ENCODE data around the gene SYNE2.
"Not testable (repeated sequence)": the region's sequence is repeated elsewhere in the genome, so short reads cannot be mapped to it uniquely, and the experiment has no call there.

DNA sequence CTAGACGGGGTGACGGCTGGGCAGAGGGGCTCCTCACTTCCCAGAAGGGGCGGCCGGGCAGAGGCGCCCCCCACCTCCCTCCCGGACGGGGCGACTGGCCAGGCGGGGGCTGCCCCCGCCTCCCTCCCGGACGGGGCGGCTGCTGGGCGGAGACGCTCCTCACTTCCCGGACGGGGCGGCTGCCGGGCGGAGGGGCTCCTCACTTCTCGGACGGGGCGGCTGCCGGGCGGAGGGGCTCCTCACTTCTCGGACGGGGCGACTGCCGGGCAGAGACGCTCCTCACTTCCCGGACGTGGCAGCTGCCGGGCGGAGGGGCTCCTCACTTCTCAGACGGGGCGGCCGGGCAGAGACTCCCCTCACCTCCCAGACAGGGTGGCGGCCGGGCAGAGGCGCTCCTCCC lies 330.1 kb downstream of the SYNE2 start:
- not testable (repeated sequence) for TF ChIP-seq EP300 (IDR thresholded peaks at IDR 0.05; ENCODE audit: borderline replicate concordance in 1 of 2, low read depth in 2 of 2, low read length in 2 of 2); YY1 (IDR thresholded peaks at IDR 0.05; ENCODE audit: low read depth, low read length); MAFK (IDR thresholded peaks at IDR 0.05; ENCODE audit: low read depth, low read length); EZH2 (IDR thresholded peaks at IDR 0.05; ENCODE audit: low read depth, low read length, severe bottlenecking)
- TF ChIP-seq, protein P1, sequence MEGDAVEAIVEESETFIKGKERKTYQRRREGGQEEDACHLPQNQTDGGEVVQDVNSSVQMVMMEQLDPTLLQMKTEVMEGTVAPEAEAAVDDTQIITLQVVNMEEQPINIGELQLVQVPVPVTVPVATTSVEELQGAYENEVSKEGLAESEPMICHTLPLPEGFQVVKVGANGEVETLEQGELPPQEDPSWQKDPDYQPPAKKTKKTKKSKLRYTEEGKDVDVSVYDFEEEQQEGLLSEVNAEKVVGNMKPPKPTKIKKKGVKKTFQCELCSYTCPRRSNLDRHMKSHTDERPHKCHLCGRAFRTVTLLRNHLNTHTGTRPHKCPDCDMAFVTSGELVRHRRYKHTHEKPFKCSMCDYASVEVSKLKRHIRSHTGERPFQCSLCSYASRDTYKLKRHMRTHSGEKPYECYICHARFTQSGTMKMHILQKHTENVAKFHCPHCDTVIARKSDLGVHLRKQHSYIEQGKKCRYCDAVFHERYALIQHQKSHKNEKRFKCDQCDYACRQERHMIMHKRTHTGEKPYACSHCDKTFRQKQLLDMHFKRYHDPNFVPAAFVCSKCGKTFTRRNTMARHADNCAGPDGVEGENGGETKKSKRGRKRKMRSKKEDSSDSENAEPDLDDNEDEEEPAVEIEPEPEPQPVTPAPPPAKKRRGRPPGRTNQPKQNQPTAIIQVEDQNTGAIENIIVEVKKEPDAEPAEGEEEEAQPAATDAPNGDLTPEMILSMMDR (IDR thresholded peaks at IDR 0.05; ENCODE audit: control extremely low read depth in 1 of 3, insufficient read depth in 1 of 3, low read depth in 1 of 3, low read length in 3 of 3): not testable (repeated sequence)
- TF ChIP-seq, protein P2, sequence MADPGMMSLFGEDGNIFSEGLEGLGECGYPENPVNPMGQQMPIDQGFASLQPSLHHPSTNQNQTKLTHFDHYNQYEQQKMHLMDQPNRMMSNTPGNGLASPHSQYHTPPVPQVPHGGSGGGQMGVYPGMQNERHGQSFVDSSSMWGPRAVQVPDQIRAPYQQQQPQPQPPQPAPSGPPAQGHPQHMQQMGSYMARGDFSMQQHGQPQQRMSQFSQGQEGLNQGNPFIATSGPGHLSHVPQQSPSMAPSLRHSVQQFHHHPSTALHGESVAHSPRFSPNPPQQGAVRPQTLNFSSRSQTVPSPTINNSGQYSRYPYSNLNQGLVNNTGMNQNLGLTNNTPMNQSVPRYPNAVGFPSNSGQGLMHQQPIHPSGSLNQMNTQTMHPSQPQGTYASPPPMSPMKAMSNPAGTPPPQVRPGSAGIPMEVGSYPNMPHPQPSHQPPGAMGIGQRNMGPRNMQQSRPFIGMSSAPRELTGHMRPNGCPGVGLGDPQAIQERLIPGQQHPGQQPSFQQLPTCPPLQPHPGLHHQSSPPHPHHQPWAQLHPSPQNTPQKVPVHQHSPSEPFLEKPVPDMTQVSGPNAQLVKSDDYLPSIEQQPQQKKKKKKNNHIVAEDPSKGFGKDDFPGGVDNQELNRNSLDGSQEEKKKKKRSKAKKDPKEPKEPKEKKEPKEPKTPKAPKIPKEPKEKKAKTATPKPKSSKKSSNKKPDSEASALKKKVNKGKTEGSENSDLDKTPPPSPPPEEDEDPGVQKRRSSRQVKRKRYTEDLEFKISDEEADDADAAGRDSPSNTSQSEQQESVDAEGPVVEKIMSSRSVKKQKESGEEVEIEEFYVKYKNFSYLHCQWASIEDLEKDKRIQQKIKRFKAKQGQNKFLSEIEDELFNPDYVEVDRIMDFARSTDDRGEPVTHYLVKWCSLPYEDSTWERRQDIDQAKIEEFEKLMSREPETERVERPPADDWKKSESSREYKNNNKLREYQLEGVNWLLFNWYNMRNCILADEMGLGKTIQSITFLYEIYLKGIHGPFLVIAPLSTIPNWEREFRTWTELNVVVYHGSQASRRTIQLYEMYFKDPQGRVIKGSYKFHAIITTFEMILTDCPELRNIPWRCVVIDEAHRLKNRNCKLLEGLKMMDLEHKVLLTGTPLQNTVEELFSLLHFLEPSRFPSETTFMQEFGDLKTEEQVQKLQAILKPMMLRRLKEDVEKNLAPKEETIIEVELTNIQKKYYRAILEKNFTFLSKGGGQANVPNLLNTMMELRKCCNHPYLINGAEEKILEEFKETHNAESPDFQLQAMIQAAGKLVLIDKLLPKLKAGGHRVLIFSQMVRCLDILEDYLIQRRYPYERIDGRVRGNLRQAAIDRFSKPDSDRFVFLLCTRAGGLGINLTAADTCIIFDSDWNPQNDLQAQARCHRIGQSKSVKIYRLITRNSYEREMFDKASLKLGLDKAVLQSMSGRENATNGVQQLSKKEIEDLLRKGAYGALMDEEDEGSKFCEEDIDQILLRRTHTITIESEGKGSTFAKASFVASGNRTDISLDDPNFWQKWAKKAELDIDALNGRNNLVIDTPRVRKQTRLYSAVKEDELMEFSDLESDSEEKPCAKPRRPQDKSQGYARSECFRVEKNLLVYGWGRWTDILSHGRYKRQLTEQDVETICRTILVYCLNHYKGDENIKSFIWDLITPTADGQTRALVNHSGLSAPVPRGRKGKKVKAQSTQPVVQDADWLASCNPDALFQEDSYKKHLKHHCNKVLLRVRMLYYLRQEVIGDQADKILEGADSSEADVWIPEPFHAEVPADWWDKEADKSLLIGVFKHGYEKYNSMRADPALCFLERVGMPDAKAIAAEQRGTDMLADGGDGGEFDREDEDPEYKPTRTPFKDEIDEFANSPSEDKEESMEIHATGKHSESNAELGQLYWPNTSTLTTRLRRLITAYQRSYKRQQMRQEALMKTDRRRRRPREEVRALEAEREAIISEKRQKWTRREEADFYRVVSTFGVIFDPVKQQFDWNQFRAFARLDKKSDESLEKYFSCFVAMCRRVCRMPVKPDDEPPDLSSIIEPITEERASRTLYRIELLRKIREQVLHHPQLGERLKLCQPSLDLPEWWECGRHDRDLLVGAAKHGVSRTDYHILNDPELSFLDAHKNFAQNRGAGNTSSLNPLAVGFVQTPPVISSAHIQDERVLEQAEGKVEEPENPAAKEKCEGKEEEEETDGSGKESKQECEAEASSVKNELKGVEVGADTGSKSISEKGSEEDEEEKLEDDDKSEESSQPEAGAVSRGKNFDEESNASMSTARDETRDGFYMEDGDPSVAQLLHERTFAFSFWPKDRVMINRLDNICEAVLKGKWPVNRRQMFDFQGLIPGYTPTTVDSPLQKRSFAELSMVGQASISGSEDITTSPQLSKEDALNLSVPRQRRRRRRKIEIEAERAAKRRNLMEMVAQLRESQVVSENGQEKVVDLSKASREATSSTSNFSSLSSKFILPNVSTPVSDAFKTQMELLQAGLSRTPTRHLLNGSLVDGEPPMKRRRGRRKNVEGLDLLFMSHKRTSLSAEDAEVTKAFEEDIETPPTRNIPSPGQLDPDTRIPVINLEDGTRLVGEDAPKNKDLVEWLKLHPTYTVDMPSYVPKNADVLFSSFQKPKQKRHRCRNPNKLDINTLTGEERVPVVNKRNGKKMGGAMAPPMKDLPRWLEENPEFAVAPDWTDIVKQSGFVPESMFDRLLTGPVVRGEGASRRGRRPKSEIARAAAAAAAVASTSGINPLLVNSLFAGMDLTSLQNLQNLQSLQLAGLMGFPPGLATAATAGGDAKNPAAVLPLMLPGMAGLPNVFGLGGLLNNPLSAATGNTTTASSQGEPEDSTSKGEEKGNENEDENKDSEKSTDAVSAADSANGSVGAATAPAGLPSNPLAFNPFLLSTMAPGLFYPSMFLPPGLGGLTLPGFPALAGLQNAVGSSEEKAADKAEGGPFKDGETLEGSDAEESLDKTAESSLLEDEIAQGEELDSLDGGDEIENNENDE (IDR thresholded peaks at IDR 0.05; ENCODE audit: insufficient replicate concordance, low read length): not testable (repeated sequence)

Measured in H1 (cell line).